Measurements from ENCODE around the gene RASSF8.

RASSF8 gene

GRCh38 chr12:25994901-25995625 is 36.6 kb downstream of the RASSF8 start:
- no peak for DNase-seq

GRCh38 chr12:25995906-25996305 is 37.4 kb downstream of the RASSF8 start:
- no peak for DNase-seq

GRCh38 chr12:25996677-25997076 is 38.2 kb downstream of the RASSF8 start:
- no peak for DNase-seq

- DNase-seq: no peak
Measured at GRCh38 chr12:25997201-25997963, 38.9 kb downstream of the RASSF8 start.

- no peak for DNase-seq
Measured at GRCh38 chr12:26000898-26001297, 42.4 kb downstream of the RASSF8 start.

- no peak for DNase-seq
Measured at GRCh38 chr12:26001530-26001929, 43.0 kb downstream of the RASSF8 start.

GRCh38 chr12:26003065-26003464 is 44.6 kb downstream of the RASSF8 start:
- no peak for DNase-seq

- DNase-seq: no peak
Measured at GRCh38 chr12:26007566-26007965, 49.1 kb downstream of the RASSF8 start.

GRCh38 chr12:26009593-26009992 is 51.1 kb downstream of the RASSF8 start:
- no peak for DNase-seq

- no peak for DNase-seq
Measured at GRCh38 chr12:26010293-26010821, 51.9 kb downstream of the RASSF8 start.

- DNase-seq: no peak
Measured at GRCh38 chr12:26011099-26011498, 52.6 kb downstream of the RASSF8 start.

GRCh38 chr12:26014085-26014484 is 55.6 kb downstream of the RASSF8 start:
- DNase-seq: no peak

GRCh38 chr12:26016516-26016915 is 58.0 kb downstream of the RASSF8 start:
- DNase-seq: no peak

- peak; percentile 34 for DNase-seq
Measured at GRCh38 chr12:26017484-26018211, 59.2 kb downstream of the RASSF8 start.

GRCh38 chr12:26018926-26019325 is 60.4 kb downstream of the RASSF8 start:
- no peak for DNase-seq

- no peak for DNase-seq
Measured at GRCh38 chr12:26021534-26021933, 63.1 kb downstream of the RASSF8 start.

GRCh38 chr12:26022043-26022442 is 63.6 kb downstream of the RASSF8 start:
- DNase-seq: no peak

- no peak for DNase-seq
Measured at GRCh38 chr12:26026713-26027112, 68.2 kb downstream of the RASSF8 start.

GRCh38 chr12:26027401-26027800 is 68.9 kb downstream of the RASSF8 start:
- no peak for DNase-seq

- DNase-seq: peak; percentile 28
Measured at GRCh38 chr12:26028953-26029735, 70.7 kb downstream of the RASSF8 start.

- no peak for DNase-seq
Measured at GRCh38 chr12:26029736-26030022, 71.2 kb downstream of the RASSF8 start.

GRCh38 chr12:26030371-26030770 is 71.9 kb downstream of the RASSF8 start:
- DNase-seq: no peak

- no peak for DNase-seq
Measured at GRCh38 chr12:26031318-26031717, 72.8 kb downstream of the RASSF8 start.
